GM23338 (cell line): ENCODE data around the gene ASGR2. TPM values are rescaled to one million over a fixed set of nuclear protein-coding genes. Genes with fewer than 3 reads are reported as not detected.

ENCODE experiments used
- ATAC-seq: fragments of 200-7000 bp; cut with Tn5 transposase; 3 replicates; pipeline ENCODE4 v1.9.1; 2020
- DNase-seq: peaks from one replicate; pipeline ENCODE4 v3.0.0-alpha.2; 2015; ENCODE audit warnings: low spot score
- H2AFZ ChIP-seq: fragments of 200-600 bp; sonication (generic); 2 replicates; pipeline ENCODE4 v1.8.0; 2016; ENCODE audit warnings: antibody characterized with exemption, mild to moderate bottlenecking, moderate library complexity
- H3F3A ChIP-seq: fragments of 200-600 bp; sonication (generic); replicated peaks from 2 replicates; pipeline ENCODE4 v1.8.0; 2017; ENCODE audit warnings: antibody characterized with exemption, mixed run types, low read depth
- H3K27ac ChIP-seq: fragments of 200-600 bp; sonication (generic); 2 replicates; pipeline ENCODE4 v1.6.1; 2016; ENCODE audit warnings: low read depth
- H3K27me3 ChIP-seq: fragments of 200-600 bp; sonication (generic); 2 replicates; pipeline ENCODE4 v1.8.0; 2016; ENCODE audit warnings: mild to moderate bottlenecking, mixed run types, moderate library complexity; ENCODE audit not compliant: insufficient read depth
- H3K36me3 ChIP-seq: fragments of 200-600 bp; sonication (generic); 2 replicates; pipeline ENCODE4 v1.8.0; 2016; ENCODE audit warnings: mild to moderate bottlenecking; ENCODE audit not compliant: insufficient read depth
- H3K4me1 ChIP-seq: fragments of 200-600 bp; sonication (generic); 2 replicates; pipeline ENCODE4 v1.8.0; 2016; ENCODE audit warnings: mild to moderate bottlenecking, moderate library complexity; ENCODE audit not compliant: insufficient read depth
- H3K4me2 ChIP-seq: fragments of 200-600 bp; sonication (generic); 2 replicates; pipeline ENCODE4 v1.7.1; 2017; ENCODE audit warnings: mixed run types
- H3K4me3 ChIP-seq: fragments of 200-600 bp; sonication (generic); 2 replicates; pipeline ENCODE4 v1.6.1; 2016; ENCODE audit warnings: mixed run types
- H3K79me2 ChIP-seq: fragments of 200-600 bp; sonication (generic); replicated peaks from 2 replicates; pipeline ENCODE4 v1.8.0; 2017; ENCODE audit warnings: mild to moderate bottlenecking; ENCODE audit not compliant: insufficient read depth
- H3K9me2 ChIP-seq: fragments of 200-600 bp; sonication (generic); 2 replicates; pipeline ENCODE4 v1.8.0; 2017; ENCODE audit not compliant: insufficient read depth
- H4K20me1 ChIP-seq: fragments of 200-600 bp; sonication (generic); replicated peaks from 2 replicates; pipeline ENCODE4 v1.8.0; 2017; ENCODE audit warnings: mild to moderate bottlenecking; ENCODE audit not compliant: insufficient read depth
- H3K27ac Mint-ChIP-seq: 2 replicates; pipeline ENCODE4 v1.8.0; 2020; ENCODE audit warnings: inconsistent platforms, mild to moderate bottlenecking, moderate library complexity, mixed read lengths
- H3K27me3 Mint-ChIP-seq: 3 replicates; pipeline ENCODE4 v1.8.0; 2022; ENCODE audit warnings: low read depth, mild to moderate bottlenecking, moderate library complexity, mixed read lengths, inconsistent platforms; ENCODE audit not compliant: insufficient read depth, poor library complexity
- H3K36me3 Mint-ChIP-seq: 3 replicates; pipeline ENCODE4 v1.8.0; 2021; ENCODE audit warnings: low read depth, mild to moderate bottlenecking, inconsistent platforms, moderate library complexity, mixed read lengths
- H3K4me1 Mint-ChIP-seq: 3 replicates; pipeline ENCODE4 v1.8.0; 2020; ENCODE audit warnings: mild to moderate bottlenecking, inconsistent platforms, mixed read lengths
- H3K4me3 Mint-ChIP-seq: 3 replicates; pipeline ENCODE4 v1.8.0; 2021; ENCODE audit warnings: moderate library complexity, mild to moderate bottlenecking, inconsistent platforms, mixed read lengths
- H3K9me3 Mint-ChIP-seq: 3 replicates; pipeline ENCODE4 v1.8.0; 2020; ENCODE audit warnings: moderate library complexity, mild to moderate bottlenecking, inconsistent platforms, mixed read lengths
- CREB1 ChIP-seq: fragments of 250-450 bp; sonication (Bioruptor Pico); IDR thresholded peaks from 2 replicates; pipeline ENCODE4 v1.5.0; 2020; ENCODE audit warnings: low read depth, mild to moderate bottlenecking, moderate library complexity
- ETS1 ChIP-seq: IDR thresholded peaks from 2 replicates; pipeline ENCODE4 v1.6.1; 2016; ENCODE audit warnings: antibody characterized with exemption
- EZH2 ChIP-seq: fragments of 200-600 bp; sonication (generic); IDR thresholded peaks from one replicate; pipeline ENCODE4 v1.8.0; 2017; ENCODE audit warnings: antibody characterized with exemption, mild to moderate bottlenecking, low read depth; ENCODE audit not compliant: unreplicated experiment
- EZH2phosphoT487 ChIP-seq: fragments of 200-600 bp; sonication (generic); IDR thresholded peaks from one replicate; pipeline ENCODE4 v1.8.1; 2018; ENCODE audit warnings: antibody characterized with exemption; ENCODE audit not compliant: unreplicated experiment
- NANOG ChIP-seq: IDR thresholded peaks from 2 replicates; pipeline ENCODE4 v1.6.1; 2016; ENCODE audit warnings: antibody characterized with exemption, borderline replicate concordance
- REST ChIP-seq: IDR thresholded peaks from one replicate; pipeline ENCODE4 v1.6.1; 2018; ENCODE audit warnings: antibody characterized with exemption; ENCODE audit not compliant: unreplicated experiment
- STAT1 ChIP-seq: IDR thresholded peaks from one replicate; pipeline ENCODE4 v1.6.1; 2016; ENCODE audit warnings: antibody characterized with exemption; ENCODE audit not compliant: unreplicated experiment
- ZNF114 ChIP-seq: fragments of 250-450 bp; sonication (Bioruptor Pico); IDR thresholded peaks from 2 replicates; pipeline ENCODE4 v1.5.0; 2020; ENCODE audit warnings: mild to moderate bottlenecking, moderate library complexity
- ZNF331 ChIP-seq: fragments of 250-450 bp; sonication (Bioruptor Pico); IDR thresholded peaks from 2 replicates; pipeline ENCODE4 v1.5.0; 2020; ENCODE audit warnings: low read depth, mild to moderate bottlenecking, moderate library complexity
- ZNF462 ChIP-seq: fragments of 250-450 bp; sonication (Bioruptor Pico); IDR thresholded peaks from 2 replicates; pipeline ENCODE4 v1.5.0; 2020; ENCODE audit warnings: mild to moderate bottlenecking, moderate library complexity
- polyA plus RNA-seq: library from polyadenylated mRNA; unstranded; fragments of >200 nt; fragmentation: Nextera tagmentation; extraction: Ambion mirVana; gene quantifications from 2 replicates; pipeline ENCODE4 v1.2.1, GENCODE V29; 2016
- total RNA-seq: library from RNA; depleted of rRNA; stranded (reverse); fragments of >200 nt; shearing (Covaris generic); gene quantifications from 2 replicates; pipeline ENCODE4 v1.2.3, GENCODE V29; 2014

Gene ASGR2
- total and polyA plus RNA-seq, 2 experiments from 2014 or later = 0.97 TPM; not detected in 1

GRCh38 chr17:7108981-7109380, 5.6 kb downstream of the ASGR2 start (continued):
- TF ChIP-seq REST = no peak
- TF ChIP-seq ZNF331 (CRISPR knock-in tag) = no peak
- TF ChIP-seq ZNF114 (CRISPR knock-in tag) = no peak
- no peak for TF ChIP-seq EZH2phosphoT487

GRCh38 chr17:7108560-7108925, 6.1 kb downstream of the ASGR2 start:
- no peaks in the 10 kb centered on the region; the same call in 1 of the 2 replicates for H4K20me1 ChIP-seq
- DNase-seq = no peak
- H3F3A ChIP-seq = 0 out of 2 replicates have a peak, but pooled peaks cover 7% of the 10 kb centered on the region
- no peak overlapping the region for H3K4me3 ChIP-seq
- ATAC-seq = no peak
- no peaks in the 10 kb centered on the region; the same call in 1 of the 2 replicates for H3K4me1 ChIP-seq
- no peaks in the 10 kb centered on the region for H3K9me2 ChIP-seq
- Mint-ChIP-seq H3K4me1 (peaks cover 11% of the 10 kb centered on the region), H3K4me3 (no peak overlapping the region), H3K9me3 (peaks cover 8% of the 10 kb centered on the region), H3K36me3 (0 out of 3 replicates have a peak, but pooled peaks cover 3% of the 10 kb centered on the region), H3K27me3 (peaks cover 6% of the 10 kb centered on the region), H3K27ac (no peak overlapping the region)
- H2AFZ ChIP-seq = no peak overlapping the region; the same call in 1 of the 2 replicates
- no peak overlapping the region for H3K4me2 ChIP-seq
- no peaks in the 10 kb centered on the region for H3K79me2 ChIP-seq
- H3K36me3 ChIP-seq = no peaks in the 10 kb centered on the region
- H3K27ac ChIP-seq = no peak overlapping the region
- no peaks in the 10 kb centered on the region for H3K27me3 ChIP-seq
- TF ChIP-seq EZH2phosphoT487 (no peak), ZNF114 (CRISPR knock-in tag) (no peak), ETS1 (no peak), ZNF462 (CRISPR knock-in tag) (no peak), REST (no peak), CREB1 (CRISPR knock-in tag) (no peak), STAT1 (no peak), ZNF331 (CRISPR knock-in tag) (no peak), EZH2 (no peak), NANOG (no peak)
